ENCODE results near the gene AUNIP.

AUNIP gene

GRCh38 chr1:25794325-25794724 is 64.9 kb downstream of the AUNIP start:
- Mint-ChIP-seq H3K36me3 (ENCODE audit: low read depth) (no peaks in the 10 kb centered on the region), H3K27me3 (ENCODE audit: low read depth, poor library complexity) (peaks cover 43% of the 10 kb centered on the region), H3K9me3 (no peaks in the 10 kb centered on the region), H3K4me3 (no peak overlapping the region), H3K4me1 (peaks cover 69% of the 10 kb centered on the region), H3K27ac (no peak overlapping the region)
- TF ChIP-seq, protein P1, sequence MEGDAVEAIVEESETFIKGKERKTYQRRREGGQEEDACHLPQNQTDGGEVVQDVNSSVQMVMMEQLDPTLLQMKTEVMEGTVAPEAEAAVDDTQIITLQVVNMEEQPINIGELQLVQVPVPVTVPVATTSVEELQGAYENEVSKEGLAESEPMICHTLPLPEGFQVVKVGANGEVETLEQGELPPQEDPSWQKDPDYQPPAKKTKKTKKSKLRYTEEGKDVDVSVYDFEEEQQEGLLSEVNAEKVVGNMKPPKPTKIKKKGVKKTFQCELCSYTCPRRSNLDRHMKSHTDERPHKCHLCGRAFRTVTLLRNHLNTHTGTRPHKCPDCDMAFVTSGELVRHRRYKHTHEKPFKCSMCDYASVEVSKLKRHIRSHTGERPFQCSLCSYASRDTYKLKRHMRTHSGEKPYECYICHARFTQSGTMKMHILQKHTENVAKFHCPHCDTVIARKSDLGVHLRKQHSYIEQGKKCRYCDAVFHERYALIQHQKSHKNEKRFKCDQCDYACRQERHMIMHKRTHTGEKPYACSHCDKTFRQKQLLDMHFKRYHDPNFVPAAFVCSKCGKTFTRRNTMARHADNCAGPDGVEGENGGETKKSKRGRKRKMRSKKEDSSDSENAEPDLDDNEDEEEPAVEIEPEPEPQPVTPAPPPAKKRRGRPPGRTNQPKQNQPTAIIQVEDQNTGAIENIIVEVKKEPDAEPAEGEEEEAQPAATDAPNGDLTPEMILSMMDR (IDR thresholded peaks at IDR 0.05) = no peak
- DNase-seq = no peak

DNA sequence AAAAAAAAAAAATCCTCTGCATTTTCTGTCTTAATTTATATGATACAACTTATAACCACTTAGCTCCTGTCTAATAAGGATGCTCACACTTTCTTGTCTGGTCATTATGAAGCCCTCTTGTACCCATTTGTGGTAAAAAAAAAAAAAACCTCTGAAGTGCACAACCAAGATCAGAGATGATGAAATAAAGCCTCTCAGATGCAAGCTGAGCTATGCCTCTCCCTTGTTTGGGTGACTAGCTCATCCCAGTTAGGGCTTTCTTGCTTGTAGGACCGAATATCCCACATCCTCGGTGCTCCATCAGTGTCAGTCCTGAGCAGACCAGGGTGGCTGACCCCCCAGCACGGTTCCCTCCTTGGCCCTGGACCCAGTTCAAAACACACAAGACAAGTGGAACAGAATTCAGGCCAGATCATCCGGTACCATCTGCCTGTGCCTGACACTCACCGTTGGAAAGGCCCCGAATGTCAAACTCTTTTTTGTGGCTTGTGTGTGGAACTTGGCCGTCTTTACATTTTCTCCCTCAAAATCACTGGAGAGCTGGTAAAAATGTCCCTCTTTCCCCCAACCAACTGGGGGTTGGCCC is 65.6 kb downstream of the AUNIP start:
- Mint-ChIP-seq H3K36me3 (ENCODE audit: low read depth) (no peaks in the 10 kb centered on the region), H3K27ac (no peak overlapping the region), H3K4me1 (peaks cover 67% of the 10 kb centered on the region), H3K9me3 (no peaks in the 10 kb centered on the region), H3K4me3 (no peak overlapping the region), H3K27me3 (ENCODE audit: low read depth, poor library complexity) (peaks cover 43% of the 10 kb centered on the region)
- TF ChIP-seq, protein P1 (IDR thresholded peaks at IDR 0.05) = no peak
- no peak for DNase-seq

- H3K4me1 Mint-ChIP-seq = peaks cover 59% of the 10 kb centered on the region
- no peak overlapping the region for H3K27ac Mint-ChIP-seq
- TF ChIP-seq, protein P1 (IDR thresholded peaks at IDR 0.05) = no peak
- no peak overlapping the region for H3K4me3 Mint-ChIP-seq
- no peak for DNase-seq
- H3K36me3 Mint-ChIP-seq (ENCODE audit: low read depth) = no peaks in the 10 kb centered on the region
- peaks cover 36% of the 10 kb centered on the region for H3K27me3 Mint-ChIP-seq (ENCODE audit: low read depth, poor library complexity)
- no peaks in the 10 kb centered on the region for H3K9me3 Mint-ChIP-seq
Observed at GRCh38 chr1:25792115-25792514, 67.1 kb downstream of the AUNIP start.

DNA sequence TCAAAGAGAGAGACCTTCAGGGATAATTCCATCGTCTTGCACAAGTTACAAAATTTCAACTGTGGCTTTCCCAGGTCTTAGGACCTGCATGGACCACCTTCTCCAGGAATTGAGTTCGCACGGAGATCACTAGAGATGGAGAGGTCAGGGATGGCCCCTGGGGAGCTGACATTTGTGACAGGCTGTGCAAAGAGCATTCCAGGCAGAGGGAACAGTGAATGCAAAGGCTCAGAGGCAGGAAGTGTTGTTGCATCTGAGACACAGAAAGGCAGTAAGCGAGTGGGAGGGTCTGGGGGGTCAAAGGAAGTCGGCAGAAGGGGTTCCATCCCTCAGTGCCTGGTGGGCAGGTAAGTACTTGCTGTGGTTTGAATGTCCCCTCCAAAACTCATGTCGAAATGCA is 68.8 kb downstream of the AUNIP start:
- no peaks in the 10 kb centered on the region for H3K36me3 Mint-ChIP-seq (ENCODE audit: low read depth)
- no peaks in the 10 kb centered on the region for H3K9me3 Mint-ChIP-seq
- peaks cover 33% of the 10 kb centered on the region for H3K27me3 Mint-ChIP-seq (ENCODE audit: low read depth, poor library complexity)
- peaks cover 63% of the 10 kb centered on the region for H3K4me1 Mint-ChIP-seq
- DNase-seq = no peak
- TF ChIP-seq, protein P1 (IDR thresholded peaks at IDR 0.05) = no peak
- H3K4me3 Mint-ChIP-seq = no peak overlapping the region
- H3K27ac Mint-ChIP-seq = no peak overlapping the region

DNA sequence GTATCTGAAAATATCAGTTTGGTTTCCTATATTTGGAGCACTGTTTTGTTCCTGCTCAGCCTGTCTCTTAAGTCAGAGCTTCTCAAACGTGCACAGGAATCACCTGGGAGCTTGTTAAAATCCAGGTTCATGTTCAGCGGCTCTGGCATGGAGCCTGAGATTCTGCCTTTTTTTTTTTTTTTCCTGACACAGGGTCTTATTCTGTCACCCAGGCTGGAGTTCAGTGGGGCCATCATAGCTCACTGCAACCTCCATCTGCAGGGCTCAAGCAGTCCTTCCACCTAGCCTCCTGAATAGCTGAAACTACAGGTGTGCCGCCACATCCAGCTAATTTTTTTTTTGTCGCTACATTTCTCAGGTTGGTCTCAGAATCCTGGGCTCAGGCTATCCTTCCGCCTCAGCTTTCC is 71.5 kb downstream of the AUNIP start:
- Mint-ChIP-seq H3K4me3 (no peak overlapping the region), H3K4me1 (peaks cover 71% of the 10 kb centered on the region)

More for the DNA sequence above, 71.5 kb downstream of the AUNIP start:
- DNase-seq = no peak
- Mint-ChIP-seq H3K9me3 (no peaks in the 10 kb centered on the region), H3K27me3 (ENCODE audit: low read depth, poor library complexity) (peaks cover 25% of the 10 kb centered on the region), H3K36me3 (ENCODE audit: low read depth) (no peaks in the 10 kb centered on the region), H3K27ac (no peak overlapping the region)
- TF ChIP-seq, protein P1 (IDR thresholded peaks at IDR 0.05) = no peak

Data from nephron progenitor cell (in vitro differentiated cells).